HG03442 (cell line): Measurements from ENCODE around the gene CDH18.

Experiments
- ATAC-seq: cut with Tn5 transposase; IDR thresholded peaks from one replicate; pipeline ENCODE4 v1.9.1; 2021; ENCODE audit warnings: mild to moderate bottlenecking, moderate library complexity; ENCODE audit not compliant: unreplicated experiment

Gene CDH18

DNA sequence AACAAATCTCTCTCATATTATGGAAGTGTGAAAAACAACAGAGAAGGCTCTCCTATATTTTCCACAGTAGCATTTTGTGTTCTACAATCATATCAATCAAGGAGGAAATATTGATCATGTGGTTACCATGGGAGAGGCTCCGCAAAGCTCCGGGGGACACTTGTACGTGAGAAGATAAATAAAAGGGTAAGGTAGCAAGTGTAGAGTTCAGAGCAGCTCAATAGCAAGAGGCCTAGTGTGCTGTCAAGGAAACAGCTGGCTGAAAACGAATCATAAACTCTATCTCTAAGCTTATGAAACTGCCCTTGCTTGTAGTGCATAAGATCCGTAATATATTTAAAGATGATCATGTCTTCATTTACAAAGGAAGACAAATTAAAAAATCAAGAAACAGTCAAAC lies 57.5 kb downstream of the CDH18 start:
- ATAC-seq = no peak

DNA sequence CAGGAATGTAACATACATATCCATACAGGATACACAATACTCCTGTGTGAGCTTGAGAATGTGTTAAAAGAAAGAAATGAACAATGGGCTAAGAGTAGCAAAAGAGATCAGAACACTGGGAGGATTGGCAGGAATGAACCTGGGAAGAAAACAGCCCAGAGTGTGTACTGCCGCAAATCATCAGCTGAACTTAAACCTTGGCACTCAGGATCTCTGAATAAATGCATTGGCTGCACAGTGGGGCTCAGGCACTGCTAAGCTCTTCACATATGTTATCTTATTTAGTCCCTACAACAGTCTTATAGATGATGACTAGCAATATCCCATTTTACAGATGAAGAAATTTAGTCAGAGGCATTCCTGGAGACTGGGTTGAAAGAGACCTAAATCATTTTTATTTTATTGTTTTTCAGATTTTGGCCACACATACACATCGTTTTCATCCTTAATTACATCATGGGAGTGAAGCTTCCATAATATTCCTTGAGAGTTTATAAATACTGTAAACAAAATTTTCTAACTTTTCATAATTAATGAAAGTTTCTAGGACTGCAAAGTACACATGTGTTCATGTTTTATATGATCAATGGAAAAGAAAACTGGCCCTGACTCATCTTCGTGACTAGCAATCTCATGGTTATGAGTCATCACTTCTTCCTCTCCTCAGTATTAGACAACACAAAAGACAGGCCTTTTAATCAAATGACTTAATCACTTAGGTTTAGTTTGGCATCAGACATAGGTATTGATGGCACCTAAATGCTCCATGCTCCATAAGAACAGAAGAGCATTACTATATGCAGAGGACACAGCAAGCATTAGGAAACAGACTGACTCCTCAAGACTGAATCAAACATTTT lies 59.2 kb downstream of the CDH18 start:
- peak; percentile 87 for ATAC-seq

DNA sequence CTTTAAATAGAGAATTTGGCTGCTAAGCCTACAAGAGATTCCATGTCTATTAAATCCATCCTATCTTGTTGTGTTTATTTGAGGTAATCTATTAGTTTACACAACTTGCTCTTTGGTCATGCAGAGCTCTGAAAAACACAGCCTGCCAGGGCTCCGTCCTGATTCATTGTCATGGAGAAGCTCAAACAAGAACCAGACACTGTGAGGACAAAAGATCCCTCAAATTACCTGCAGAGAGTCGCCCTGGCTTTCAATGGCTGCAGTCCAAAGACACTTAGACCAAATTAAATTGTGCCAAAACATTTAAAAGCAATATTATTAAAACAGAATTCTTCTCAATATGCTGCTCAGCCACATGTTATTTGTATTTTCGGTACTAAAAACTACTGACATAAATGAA lies 60.1 kb downstream of the CDH18 start:
- no peak for ATAC-seq

DNA sequence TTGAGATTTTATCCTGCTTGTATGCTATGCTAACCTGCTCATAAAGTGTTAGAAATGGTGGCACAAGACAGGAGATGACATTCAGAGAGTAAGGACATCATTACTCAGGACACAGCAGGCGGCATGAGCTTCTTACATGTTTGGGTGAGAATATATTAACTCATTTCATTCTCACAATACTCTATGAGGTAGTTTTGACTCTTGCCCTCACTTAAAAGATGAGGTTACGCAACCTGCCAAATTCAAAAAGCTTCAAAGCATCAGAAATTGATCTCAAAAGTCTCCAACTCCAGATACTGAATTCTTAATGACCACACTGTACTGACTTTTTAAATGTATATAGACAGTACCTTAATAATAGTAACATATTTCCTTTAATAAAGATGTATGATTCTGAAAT lies 60.8 kb downstream of the CDH18 start:
- ATAC-seq = no peak

DNA sequence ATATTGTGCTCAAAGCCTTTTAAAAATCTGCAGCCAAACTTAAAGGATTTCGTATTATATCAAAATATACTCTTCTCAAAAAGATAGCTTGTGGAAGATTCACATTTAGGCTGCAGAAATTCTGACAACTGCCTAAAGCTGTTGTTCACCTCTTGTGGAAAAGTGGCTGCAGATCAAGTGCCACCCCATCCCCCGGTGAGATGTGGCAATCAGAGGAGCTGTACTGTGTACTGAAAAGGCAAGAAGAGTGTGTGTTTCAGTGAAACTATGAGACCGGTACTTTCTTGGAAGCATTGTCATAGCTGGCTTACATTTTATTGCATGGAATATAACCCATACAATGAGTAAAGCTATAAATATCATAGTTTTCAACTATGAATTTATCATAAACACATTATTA lies 64.3 kb downstream of the CDH18 start:
- ATAC-seq = no peak

GRCh38 chr5:19920761-19921160 lies 67.2 kb downstream of the CDH18 start:
- ATAC-seq = no peak

DNA sequence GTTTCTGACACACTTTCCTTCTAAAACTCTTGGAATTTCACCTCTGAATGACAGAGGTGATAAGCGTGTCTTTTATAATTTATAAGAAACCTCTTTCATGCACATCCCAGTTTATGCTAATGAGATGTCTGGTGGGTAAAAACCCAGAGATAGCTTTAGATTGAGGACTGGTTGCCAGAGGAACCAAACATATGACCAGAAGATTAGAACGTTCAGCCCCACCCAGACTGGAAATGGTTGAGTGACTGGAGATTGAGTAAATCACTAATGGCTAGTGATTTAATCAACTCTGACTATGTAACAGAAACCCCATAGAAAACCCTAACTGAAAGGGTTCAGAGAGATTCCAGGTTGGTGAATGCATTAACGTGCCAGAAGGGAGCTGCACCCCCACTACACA lies 69.2 kb downstream of the CDH18 start:
- ATAC-seq = no peak

DNA sequence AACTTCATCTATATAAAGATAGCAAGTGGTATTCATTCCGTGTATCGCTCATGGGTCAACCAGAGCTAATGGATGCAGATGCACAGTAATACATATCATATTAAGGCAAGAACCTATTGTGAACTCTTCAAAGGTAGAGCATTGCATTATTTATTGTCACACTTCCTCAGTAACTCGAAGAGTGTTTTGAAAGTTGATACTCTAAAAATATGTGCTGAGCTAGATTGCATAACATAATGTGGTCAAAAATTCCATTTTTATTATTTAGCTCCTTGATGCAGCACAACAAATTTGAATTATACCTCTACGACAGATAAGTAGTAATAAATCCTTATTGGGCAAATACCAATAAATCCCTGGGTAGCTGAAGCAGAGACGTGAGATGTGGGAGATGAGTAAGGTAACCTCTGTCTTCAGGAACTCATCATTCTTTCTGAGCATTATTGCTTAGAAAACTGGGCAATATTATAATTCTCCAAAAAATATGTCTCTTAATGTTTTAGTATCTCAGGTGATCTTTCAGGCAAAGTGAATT lies 70.3 kb downstream of the CDH18 start:
- no peak for ATAC-seq

- ATAC-seq = no peak
Measured at GRCh38 chr5:19910136-19910535, 77.9 kb downstream of the CDH18 start.

DNA sequence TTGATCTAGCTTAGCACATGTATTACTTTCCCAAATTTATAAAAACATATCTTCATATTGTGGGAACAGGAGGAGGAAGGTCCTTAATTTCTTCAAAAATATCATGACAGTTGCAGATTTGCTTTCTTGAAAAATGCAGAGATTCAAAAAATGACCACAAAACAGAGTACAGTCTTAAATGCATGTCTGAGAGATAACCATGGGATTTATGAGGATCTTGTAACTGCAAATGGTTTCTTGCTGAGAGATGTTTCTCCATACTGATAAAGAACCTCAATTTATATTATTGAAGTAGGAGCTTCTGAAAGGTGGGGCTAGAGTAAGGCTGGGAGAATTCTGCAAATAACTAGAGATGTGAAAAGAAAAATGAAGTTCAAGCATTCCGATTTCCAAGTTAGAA lies 83.2 kb downstream of the CDH18 start:
- no peak for ATAC-seq

- ATAC-seq = no peak
Measured at GRCh38 chr5:19903611-19904010, 84.4 kb downstream of the CDH18 start.

DNA sequence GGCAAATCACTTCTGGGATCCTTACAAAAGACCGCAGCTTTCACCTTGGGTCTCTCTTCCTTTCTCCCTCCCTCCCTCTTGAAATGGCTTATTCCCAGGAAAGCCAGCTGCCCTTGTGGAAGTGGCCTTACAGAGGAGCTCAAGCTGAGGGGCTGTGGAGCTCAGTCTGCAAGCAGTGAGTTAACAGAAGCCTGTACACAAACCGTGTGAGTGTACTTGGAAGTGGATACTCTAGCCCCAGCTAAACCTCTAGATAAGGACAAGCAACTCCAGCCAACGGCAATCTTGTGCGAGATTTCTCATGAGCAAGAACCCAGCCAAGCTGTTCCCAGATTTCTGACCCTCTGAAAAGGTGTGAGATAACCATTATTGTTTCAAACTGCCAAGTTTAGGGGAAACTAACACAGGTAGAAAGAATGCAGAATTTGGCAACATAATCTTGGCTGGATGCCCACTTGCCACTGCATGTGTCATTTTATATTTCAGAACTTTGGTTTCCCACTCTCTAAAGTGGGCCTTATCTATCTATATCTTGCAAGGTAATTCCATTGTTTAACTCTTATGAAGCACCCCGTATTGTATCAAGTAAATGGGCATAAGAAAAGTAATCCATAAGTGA lies 85.6 kb downstream of the CDH18 start:
- ATAC-seq = no peak

- ATAC-seq = no peak
Measured at GRCh38 chr5:19900269-19900668, 87.7 kb downstream of the CDH18 start.

GRCh38 chr5:19891658-19892057 lies 96.3 kb downstream of the CDH18 start:
- ATAC-seq = no peak

DNA sequence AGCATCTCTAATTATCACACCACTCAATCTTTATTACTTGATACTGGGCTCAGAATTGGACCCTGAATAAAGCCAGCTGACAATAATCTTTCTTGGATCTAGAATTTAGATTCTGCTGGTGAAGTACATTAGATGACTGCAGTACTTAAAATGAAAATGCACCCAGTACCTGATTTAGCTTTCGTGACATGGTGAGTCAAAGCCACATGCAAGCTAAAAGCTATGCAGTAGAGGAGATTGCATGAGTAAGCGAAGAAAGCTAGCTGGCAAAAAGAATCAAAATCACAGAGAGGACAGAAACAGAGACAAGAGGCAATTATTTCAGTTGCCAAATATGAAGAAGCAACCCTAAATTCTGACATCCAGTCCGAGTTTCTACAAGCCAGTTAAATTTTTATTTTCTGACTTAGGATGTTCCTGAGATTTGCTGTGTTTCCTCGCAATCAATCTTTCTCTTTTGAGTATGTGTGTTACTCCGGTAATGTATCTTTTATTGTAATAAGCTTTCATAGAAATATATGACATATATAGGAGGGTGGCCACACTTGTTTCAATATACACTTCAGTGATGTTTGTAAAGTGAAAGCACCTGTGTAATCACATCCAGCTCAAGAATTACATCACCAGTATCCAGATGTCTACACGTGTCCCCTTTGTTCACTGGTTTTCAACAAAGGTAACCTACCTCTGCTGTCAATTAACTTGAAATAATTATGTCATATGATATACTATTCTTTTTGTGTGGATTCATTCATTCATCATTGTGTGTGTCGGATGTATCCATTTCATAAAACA lies 101.7 kb downstream of the CDH18 start:
- ATAC-seq = no peak

GRCh38 chr5:19885040-19885824 lies 102.8 kb downstream of the CDH18 start:
- no peak for ATAC-seq

DNA sequence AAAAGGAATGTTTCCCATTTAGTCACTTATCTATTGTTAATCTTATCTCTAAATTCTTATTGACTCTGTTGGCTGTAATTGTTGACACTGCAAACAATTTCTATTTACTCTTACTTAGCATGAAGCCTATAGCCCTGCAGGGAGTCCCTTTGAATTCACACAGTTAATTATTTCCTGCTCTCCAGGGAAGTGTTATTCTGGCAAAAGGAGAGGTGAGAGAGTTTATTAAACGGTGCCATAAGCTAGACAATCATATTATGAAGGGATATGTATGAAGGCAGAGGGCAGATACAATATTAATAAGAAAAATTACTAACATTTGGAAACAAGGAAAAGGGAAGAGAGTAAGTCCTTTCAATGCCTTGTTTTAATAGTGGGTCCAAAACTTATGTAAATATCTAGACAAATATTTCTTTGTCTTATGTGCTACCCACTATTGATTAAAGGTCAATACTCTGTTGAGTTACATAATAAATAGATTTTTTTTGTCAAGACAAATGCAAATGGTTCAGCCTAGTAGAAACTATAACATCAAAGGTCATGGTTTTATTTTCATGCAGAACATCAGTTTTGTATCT lies 107.1 kb downstream of the CDH18 start:
- no peak for ATAC-seq

DNA sequence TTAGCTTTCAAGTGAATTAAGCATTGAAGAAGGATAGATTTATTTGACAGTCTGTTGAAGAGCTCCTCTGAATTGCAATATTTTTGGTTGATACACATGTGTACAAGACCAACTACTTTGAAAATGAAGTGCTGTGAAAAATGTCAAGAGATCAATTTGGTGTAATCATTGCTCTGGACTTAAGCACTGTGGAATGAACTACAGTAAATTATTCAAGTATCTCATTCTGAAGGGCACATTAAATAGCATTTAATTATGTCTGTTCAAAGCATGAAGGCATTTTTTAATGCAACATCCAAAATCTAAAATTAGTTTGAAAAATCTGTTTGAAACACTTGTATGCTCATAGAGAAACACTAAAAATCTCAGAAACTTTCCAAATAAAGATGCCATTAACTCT lies 107.5 kb downstream of the CDH18 start:
- ATAC-seq = no peak

DNA sequence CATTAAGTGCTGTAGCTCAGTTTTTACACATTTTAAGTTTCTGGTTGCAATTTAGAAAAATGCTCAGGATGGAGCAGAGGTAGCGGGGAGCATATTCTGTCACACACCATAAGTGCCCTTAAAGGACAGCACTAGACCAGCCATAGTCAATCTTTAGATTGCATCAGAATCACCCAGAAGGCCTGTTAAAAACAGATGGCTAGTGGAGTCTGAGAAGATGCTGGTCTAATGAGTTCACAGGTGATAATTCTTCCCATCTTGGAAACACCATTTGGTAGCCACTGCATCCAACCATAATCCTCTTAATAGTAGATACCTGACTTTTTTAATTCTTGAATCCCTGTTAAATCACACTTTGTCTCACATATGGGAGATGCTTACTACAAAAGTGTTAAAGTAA lies 113.2 kb downstream of the CDH18 start:
- no peak for ATAC-seq

GRCh38 chr5:19866090-19866450 lies 121.9 kb downstream of the CDH18 start:
- no peak for ATAC-seq
